NT2/D1 (cell line): ENCODE results near the gene SFR1.

ENCODE experiments used
- SUZ12 ChIP-seq: IDR thresholded peaks from 2 replicates; pipeline ENCODE4 v1.6.1; 2011; ENCODE audit not compliant: insufficient read length, insufficient read depth; ENCODE audit errors: extremely low read depth
- ZNF274 ChIP-seq: IDR thresholded peaks from 2 replicates; pipeline ENCODE4 v1.6.1; 2011; ENCODE audit warnings: mild to moderate bottlenecking, low read depth, low read length

GRCh38 chr10:104109908-104110662 lies 11.9 kb upstream of the SFR1 start:
- TF ChIP-seq ZNF274: no peak
- TF ChIP-seq SUZ12: no peak
